HEK293 (cell line): ENCODE results near the gene CCNYL1.
A peak's percentile ranks its signal among the peaks of the same experiment; 100 is the strongest.

Experiments
- CTCF ChIA-PET: fragments of 350-600 bp; formaldehyde crosslinking; extraction: SDS; loops from one replicate; lab custom pipeline; 2021; ENCODE audit warnings: antibody characterized with exemption; lab: Yijun Ruan, JAX
- POLR2A ChIA-PET: fragments of 300-600 bp; formaldehyde crosslinking; extraction: SDS; loops from one replicate; lab custom pipeline; 2020; ENCODE audit warnings: antibody characterized with exemption, inconsistent platforms; lab: Yijun Ruan, JAX
- H3K27ac ChIP-seq: fragments of 200-500 bp; sonication (Bioruptor generic); 2 replicates; pipeline ENCODE4 v1.5.1; 2014; ENCODE audit warnings: low read depth, low read length, control low read depth, inconsistent platforms; ENCODE audit errors: extremely low read depth
- H3K36me3 ChIP-seq, 2 experiments: fragments of 200-500 bp in 1 of 2; sonication (Bioruptor generic) in 1 of 2; 1 replicate in 1 of 2; 2 replicates in 1 of 2; pipeline ENCODE4 v1.5.1; 2014 to 2017; ENCODE audit warnings: inconsistent platforms in 2 of 2, low read length in 2 of 2; ENCODE audit not compliant: control insufficient read depth in 2 of 2, insufficient read depth in 1 of 2
- H3K4me1 ChIP-seq: fragments of 200-500 bp; sonication (Bioruptor generic); 2 replicates; pipeline ENCODE4 v1.5.1; 2014; ENCODE audit warnings: mild to moderate bottlenecking, low read length, inconsistent platforms; ENCODE audit not compliant: control insufficient read depth, insufficient read depth
- H3K4me3 ChIP-seq: 2 replicates; pipeline ENCODE4 v1.5.1; 2011; ENCODE audit warnings: low read depth, mild to moderate bottlenecking, control low read depth, low read length, moderate library complexity
- H3K9me3 ChIP-seq: fragments of 200-500 bp; sonication (Bioruptor generic); 2 replicates; pipeline ENCODE4 v1.5.1; 2014; ENCODE audit warnings: low read depth, low read length, inconsistent platforms; ENCODE audit not compliant: control insufficient read depth, insufficient read depth
- BCL11A ChIP-seq: fragments of 450-650 bp; formaldehyde crosslinking; IDR thresholded peaks from 2 replicates; pipeline ENCODE4 v1.5.1; 2016; ENCODE audit warnings: low read depth, missing biosample characterization, missing genetic modification characterization
- HOXC10 ChIP-seq: sonication (generic); formaldehyde crosslinking; IDR thresholded peaks from 2 replicates; pipeline ENCODE4 v1.8.1; 2023; ENCODE audit warnings: mild to moderate bottlenecking, missing genetic modification reagents
- MZF1 ChIP-seq: fragments of 450-650 bp; formaldehyde crosslinking; IDR thresholded peaks from 2 replicates; pipeline ENCODE4 v1.5.1; 2017; ENCODE audit warnings: missing biosample characterization, missing genetic modification characterization, borderline replicate concordance
- ZBTB10 ChIP-seq: fragments of 450-650 bp; formaldehyde crosslinking; IDR thresholded peaks from 2 replicates; pipeline ENCODE4 v1.5.1; 2016; ENCODE audit warnings: missing biosample characterization, missing genetic modification characterization
- ZBTB17 ChIP-seq: fragments of 450-650 bp; formaldehyde crosslinking; IDR thresholded peaks from 2 replicates; pipeline ENCODE4 v1.5.1; 2016; ENCODE audit warnings: missing biosample characterization, missing genetic modification characterization
- ZBTB8A ChIP-seq: fragments of 450-650 bp; formaldehyde crosslinking; IDR thresholded peaks from 2 replicates; pipeline ENCODE4 v1.5.1; 2016; ENCODE audit warnings: missing biosample characterization, missing genetic modification characterization
- ZEB2 ChIP-seq: fragments of 450-650 bp; formaldehyde crosslinking; IDR thresholded peaks from 2 replicates; pipeline ENCODE4 v1.5.1; 2016; ENCODE audit warnings: missing biosample characterization, missing genetic modification characterization
- ZNF157 ChIP-seq: fragments of 450-650 bp; formaldehyde crosslinking; IDR thresholded peaks from 2 replicates; pipeline ENCODE4 v1.5.1; 2016; ENCODE audit warnings: missing biosample characterization, missing genetic modification characterization
- ZNF324 ChIP-seq: fragments of 450-650 bp; formaldehyde crosslinking; IDR thresholded peaks from 2 replicates; pipeline ENCODE4 v1.5.1; 2016; ENCODE audit warnings: missing biosample characterization, missing genetic modification characterization
- ZNF335 ChIP-seq: fragments of 450-650 bp; formaldehyde crosslinking; conservative IDR thresholded peaks from 2 replicates; pipeline ENCODE4 v1.5.1; 2016; ENCODE audit warnings: missing biosample characterization, missing genetic modification characterization
- ZNF416 ChIP-seq: fragments of 450-650 bp; formaldehyde crosslinking; IDR thresholded peaks from 2 replicates; pipeline ENCODE4 v1.5.1; 2016; ENCODE audit warnings: missing biosample characterization, missing genetic modification characterization
- ZNF514 ChIP-seq: fragments of 450-650 bp; formaldehyde crosslinking; IDR thresholded peaks from 2 replicates; pipeline ENCODE4 v1.5.1; 2016; ENCODE audit warnings: missing biosample characterization, missing genetic modification characterization
- ZNF555 ChIP-seq: fragments of 450-650 bp; formaldehyde crosslinking; conservative IDR thresholded peaks from 2 replicates; pipeline ENCODE4 v1.5.1; 2017; ENCODE audit warnings: missing biosample characterization, mild to moderate bottlenecking, missing genetic modification characterization, inconsistent platforms
- ZNF558 ChIP-seq: fragments of 450-650 bp; formaldehyde crosslinking; IDR thresholded peaks from 2 replicates; pipeline ENCODE4 v1.5.1; 2016; ENCODE audit warnings: missing biosample characterization, missing genetic modification characterization
- ZNF560 ChIP-seq: fragments of 450-650 bp; formaldehyde crosslinking; IDR thresholded peaks from 2 replicates; pipeline ENCODE4 v1.5.1; 2017; ENCODE audit warnings: missing biosample characterization, missing genetic modification characterization, borderline replicate concordance
- ZNF600 ChIP-seq: fragments of 450-650 bp; formaldehyde crosslinking; IDR thresholded peaks from 2 replicates; pipeline ENCODE4 v1.5.1; 2016; ENCODE audit warnings: missing biosample characterization, missing genetic modification characterization
- ZNF658 ChIP-seq: fragments of 450-650 bp; formaldehyde crosslinking; IDR thresholded peaks from 2 replicates; pipeline ENCODE4; 2016; ENCODE audit warnings: missing biosample characterization, missing genetic modification characterization
- ZNF677 ChIP-seq: fragments of 450-650 bp; IDR thresholded peaks from 2 replicates; pipeline ENCODE4 v1.5.0; 2018; ENCODE audit warnings: missing biosample characterization, mild to moderate bottlenecking, missing genetic modification characterization, moderate library complexity
- ZNF747 ChIP-seq: fragments of 450-650 bp; formaldehyde crosslinking; IDR thresholded peaks from 2 replicates; pipeline ENCODE4 v1.5.1; 2016; ENCODE audit warnings: missing biosample characterization, missing genetic modification characterization
- ZSCAN23 ChIP-seq: fragments of 450-650 bp; formaldehyde crosslinking; IDR thresholded peaks from 2 replicates; pipeline ENCODE4 v1.5.1; 2016; ENCODE audit warnings: missing biosample characterization, missing genetic modification characterization
- TF ChIP-seq, protein P1 (sequence below): fragments of 450-650 bp; IDR thresholded peaks from 2 replicates; pipeline ENCODE4 v1.5.1; 2018; ENCODE audit warnings: missing biosample characterization, mild to moderate bottlenecking, missing genetic modification characterization

The CCNYL1 gene

DNA sequence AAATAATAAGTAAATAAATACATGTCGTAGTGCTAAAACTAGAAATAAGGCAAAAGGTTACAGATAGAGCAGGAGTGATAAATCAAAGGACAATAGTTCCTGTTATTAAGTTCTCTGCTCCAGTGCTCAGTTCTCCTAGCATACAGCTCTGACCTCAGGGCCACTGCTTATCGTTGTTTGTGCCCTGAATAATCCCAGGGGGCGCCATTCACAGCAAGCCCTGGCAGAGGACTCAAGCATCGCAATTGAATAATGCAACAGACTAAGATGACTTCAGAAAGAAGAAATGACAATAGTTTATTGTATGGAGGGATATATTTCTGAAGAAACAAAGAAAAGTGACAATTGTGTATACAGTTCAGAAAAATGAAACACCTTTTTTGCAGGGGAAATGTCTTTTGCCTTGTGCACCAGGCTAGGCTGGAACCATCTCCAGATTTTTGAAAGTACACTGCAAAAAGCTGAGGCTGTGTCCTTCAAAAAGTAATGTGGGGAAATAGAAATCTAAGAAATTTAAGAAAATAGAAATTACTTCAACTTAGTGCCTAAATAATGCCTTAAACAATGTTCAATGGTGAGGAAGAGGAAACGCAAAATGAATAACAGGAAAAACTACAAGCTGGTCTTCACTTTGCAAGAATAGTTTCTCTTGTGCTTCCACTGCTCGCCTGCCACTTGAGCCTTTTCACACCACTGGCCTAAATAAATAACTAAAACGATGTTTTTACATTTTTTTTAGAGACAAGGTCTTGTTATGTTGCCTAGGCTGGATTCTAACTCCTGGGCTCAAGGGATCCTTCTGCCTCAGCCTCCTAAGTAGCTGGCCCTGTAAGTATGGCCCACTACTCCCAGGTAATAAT lies 19.0 kb upstream of the CCNYL1 start:
- TF ChIP-seq, protein P1, sequence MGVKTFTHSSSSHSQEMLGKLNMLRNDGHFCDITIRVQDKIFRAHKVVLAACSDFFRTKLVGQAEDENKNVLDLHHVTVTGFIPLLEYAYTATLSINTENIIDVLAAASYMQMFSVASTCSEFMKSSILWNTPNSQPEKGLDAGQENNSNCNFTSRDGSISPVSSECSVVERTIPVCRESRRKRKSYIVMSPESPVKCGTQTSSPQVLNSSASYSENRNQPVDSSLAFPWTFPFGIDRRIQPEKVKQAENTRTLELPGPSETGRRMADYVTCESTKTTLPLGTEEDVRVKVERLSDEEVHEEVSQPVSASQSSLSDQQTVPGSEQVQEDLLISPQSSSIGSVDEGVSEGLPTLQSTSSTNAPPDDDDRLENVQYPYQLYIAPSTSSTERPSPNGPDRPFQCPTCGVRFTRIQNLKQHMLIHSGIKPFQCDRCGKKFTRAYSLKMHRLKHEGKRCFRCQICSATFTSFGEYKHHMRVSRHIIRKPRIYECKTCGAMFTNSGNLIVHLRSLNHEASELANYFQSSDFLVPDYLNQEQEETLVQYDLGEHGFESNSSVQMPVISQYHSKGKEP: peak; percentile 85
- TF ChIP-seq ZNF335 (tag by site-specific recombination): no peak
- 0 out of 2 replicates have a peak, but pooled peaks have one; percentile 12 for TF ChIP-seq ZBTB17 (tag by site-specific recombination)
- H3K27ac ChIP-seq: no peak overlapping the region

DNA sequence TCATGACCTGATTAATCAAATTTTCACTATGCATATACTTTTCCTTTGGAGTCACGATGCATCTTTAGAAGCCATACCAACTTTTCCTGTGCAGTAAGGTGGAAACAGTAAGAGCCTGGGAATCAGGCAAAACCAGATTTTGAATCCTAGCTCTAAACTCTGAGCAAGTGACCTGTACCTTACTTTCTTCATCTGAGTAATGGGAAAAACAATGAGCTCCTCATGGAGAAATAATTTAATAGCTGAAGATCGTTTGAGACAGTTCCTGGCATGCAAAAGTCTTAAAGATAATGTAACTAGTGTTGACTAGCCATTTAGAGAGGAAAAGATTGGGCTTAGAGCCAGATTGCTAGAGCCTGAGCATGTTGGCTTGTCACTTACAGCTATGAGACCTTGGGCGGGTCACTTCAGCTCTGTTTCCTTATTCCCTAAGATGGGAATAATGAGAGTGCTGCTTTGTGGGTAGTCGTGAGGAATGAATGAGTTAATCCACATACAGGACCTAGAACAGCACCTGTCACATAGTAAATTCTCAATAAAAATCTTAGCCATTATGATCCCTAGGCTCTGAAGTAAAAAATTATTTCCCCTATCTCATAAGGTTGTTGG lies 17.7 kb upstream of the CCNYL1 start:
- H3K36me3 ChIP-seq: no peaks in the 10 kb centered on the region
- POLR2A ChIA-PET: interaction anchor here (3.3 kb wide), 1 partner anchor 17 kb away, joined by 26 read pairs; the partner anchor contains the start of gene CCNYL1
- no peaks in the 10 kb centered on the region for H3K9me3 ChIP-seq
- no peak overlapping the region for H3K4me3 ChIP-seq
- no peak overlapping the region for H3K27ac ChIP-seq
- TF ChIP-seq ZNF558: no peak
- TF ChIP-seq ZNF157 (tag by site-specific recombination): no peak
- TF ChIP-seq ZNF747: no peak
- no peak for TF ChIP-seq ZNF658 (tag by site-specific recombination)
- TF ChIP-seq ZNF416 (tag by site-specific recombination): no peak
- TF ChIP-seq ZNF555 (tag by site-specific recombination): no peak
- no peak for TF ChIP-seq ZNF560 (tag by site-specific recombination)
- TF ChIP-seq HOXC10: no peak
- no peak for TF ChIP-seq ZNF324 (tag by site-specific recombination)
- TF ChIP-seq BCL11A: no peak
- TF ChIP-seq ZSCAN23 (tag by site-specific recombination): no peak
- no peak for TF ChIP-seq ZNF677
- no peak for TF ChIP-seq ZNF600 (tag by site-specific recombination)
- no peak for TF ChIP-seq ZEB2 (tag by site-specific recombination)
- no peak for TF ChIP-seq ZBTB10
- TF ChIP-seq MZF1: no peak
- TF ChIP-seq ZNF514: no peak
- TF ChIP-seq ZBTB8A (tag by site-specific recombination): no peak
- TF ChIP-seq, all 188 proteins: peak for 0
- H3K4me1 ChIP-seq: no peaks in the 10 kb centered on the region
- CTCF ChIA-PET: interaction anchor here (0.6 to 3.4 kb wide), 13 partner anchors 10 to 753 kb away, joined by 3 to 50 read pairs (median 4); partner anchors contain the start of gene CCNYL1

More for the DNA sequence above, 19.0 kb upstream of the CCNYL1 start:
- no peaks in the 10 kb centered on the region for H3K36me3 ChIP-seq
- POLR2A ChIA-PET: interaction anchor here (3.3 kb wide), 1 partner anchor 19 kb away, joined by 26 read pairs; the partner anchor contains the start of gene CCNYL1
- no peaks in the 10 kb centered on the region for H3K4me1 ChIP-seq
- CTCF ChIA-PET: interaction anchor here (0.5 to 3.4 kb wide), 28 partner anchors 8 to 1261 kb away, joined by 3 to 50 read pairs (median 4); partner anchors contain the start of gene CCNYL1
- no peak overlapping the region for H3K4me3 ChIP-seq
- H3K9me3 ChIP-seq: no peaks in the 10 kb centered on the region
